AG04450 (cell line): ENCODE results near the gene KLF15. TPM values are rescaled to one million over a fixed set of nuclear protein-coding genes. Genes with fewer than 3 reads are reported as not detected.

Experiments
- CTCF ChIA-PET: fragments of 300-600, 350-600 bp; formaldehyde crosslinking; extraction: SDS; loops from one replicate; lab custom pipeline; 2022; ENCODE audit warnings: antibody characterized with exemption, inconsistent platforms; lab: Charles Lee
- POLR2A ChIA-PET: fragments of 350-600 bp; formaldehyde crosslinking; extraction: SDS; loops from one replicate; lab custom pipeline; 2021; ENCODE audit warnings: antibody characterized with exemption, inconsistent platforms; lab: Yijun Ruan, JAX
- DNase-seq: peaks from one replicate; pipeline ENCODE4 v3.0.0-alpha.2; 2011; ENCODE audit warnings: low read depth, low spot score
- H3K27ac ChIP-seq: one replicate; pipeline ENCODE4 v1.5.1; 2012; ENCODE audit warnings: low read depth, low read length, control low read depth
- H3K27me3 ChIP-seq: one replicate; pipeline ENCODE4 v1.6.0; 2012; ENCODE audit warnings: low read length; ENCODE audit not compliant: control insufficient read depth, insufficient read depth
- H3K4me3 ChIP-seq: 2 replicates; pipeline ENCODE4 v1.5.1; 2011; ENCODE audit warnings: mild to moderate bottlenecking, low read depth, low read length, control low read depth
- H3K9me3 ChIP-seq: 2 replicates; pipeline ENCODE4 v1.5.1; 2012; ENCODE audit warnings: low read length; ENCODE audit not compliant: control insufficient read depth, insufficient read depth
- CTCF ChIP-seq: IDR thresholded peaks from 2 replicates; pipeline ENCODE4 v1.5.1; 2011; ENCODE audit warnings: low read depth, low read length, control low read depth, inconsistent platforms
- polyA plus RNA-seq: library from polyadenylated mRNA; depleted of rRNA; stranded (reverse); fragments of >200 nt; gene quantifications from 2 replicates; pipeline ENCODE4 v1.2.3, GENCODE V29; 2011

The KLF15 gene
- polyA plus RNA-seq, 1 experiment, result 0.38 TPM

- no peak for DNase-seq
- Histone ChIP-seq H3K4me3 (no peak overlapping the region), H3K27me3 (peaks cover 35% of the 10 kb centered on the region), H3K27ac (no peak overlapping the region), H3K9me3 (no peaks in the 10 kb centered on the region; the same call in 1 of the 2 replicates)
- POLR2A ChIA-PET, result no interaction called here
- no peak for TF ChIP-seq CTCF
- CTCF ChIA-PET, result interaction anchor here (0.7 to 4.2 kb wide), 2 partner anchors 152 to 199 kb away, joined by 6 to 17 read pairs; no protein-coding TSS in a partner anchor
Observed at GRCh38 chr3:126397610-126398422, 40.6 kb upstream of the KLF15 start.

- TF ChIP-seq CTCF, result no peak
- no peak overlapping the region for H3K4me3 ChIP-seq
- H3K27me3 ChIP-seq, result peaks cover 38% of the 10 kb centered on the region
Observed at GRCh38 chr3:126396536-126396935, 39.3 kb upstream of the KLF15 start.

GRCh38 chr3:126395846-126396513 is 38.8 kb upstream of the KLF15 start:
- ChIA-PET POLR2A (no interaction called here), CTCF (interaction anchor here (4.2 kb wide), 1 partner anchor 150 kb away, joined by 17 read pairs; no protein-coding TSS in a partner anchor)
- Histone ChIP-seq H3K27ac (no peak overlapping the region), H3K27me3 (peaks cover 40% of the 10 kb centered on the region), H3K4me3 (no peak overlapping the region), H3K9me3 (no peaks in the 10 kb centered on the region; the same call in 1 of the 2 replicates)
- DNase-seq, result no peak
- TF ChIP-seq CTCF, result no peak

More at GRCh38 chr3:126396536-126396935, 39.3 kb upstream of the KLF15 start:
- ChIA-PET POLR2A (no interaction called here), CTCF (interaction anchor here (0.5 to 4.2 kb wide), 2 partner anchors 150 to 1178 kb away, joined by 3 to 17 read pairs; no protein-coding TSS in a partner anchor)
- no peak for DNase-seq
- Histone ChIP-seq H3K9me3 (no peaks in the 10 kb centered on the region; the same call in 1 of the 2 replicates), H3K27ac (no peak overlapping the region)

- H3K27ac ChIP-seq, result no peak overlapping the region
- DNase-seq, result no peak
- H3K4me3 ChIP-seq, result peak overlapping the region; percentile 7; the same call in 1 of the 2 replicates
- ChIA-PET CTCF (interaction anchor here (4.2 kb wide), 1 partner anchor 149 kb away, joined by 17 read pairs; no protein-coding TSS in a partner anchor), POLR2A (no interaction called here)
- no peak for TF ChIP-seq CTCF
- H3K27me3 ChIP-seq, result peaks cover 43% of the 10 kb centered on the region
- H3K9me3 ChIP-seq, result no peaks in the 10 kb centered on the region; the same call in 1 of the 2 replicates
Observed at GRCh38 chr3:126394977-126395321, 37.7 kb upstream of the KLF15 start.
